ENCODE results near the gene EED. TPM values are rescaled to one million over a fixed set of nuclear protein-coding genes. Genes with fewer than 3 reads are reported as not detected.

EED gene
- total RNA-seq, 2 experiments from 2014 or later: 32.1 to 35.4 TPM

DNA sequence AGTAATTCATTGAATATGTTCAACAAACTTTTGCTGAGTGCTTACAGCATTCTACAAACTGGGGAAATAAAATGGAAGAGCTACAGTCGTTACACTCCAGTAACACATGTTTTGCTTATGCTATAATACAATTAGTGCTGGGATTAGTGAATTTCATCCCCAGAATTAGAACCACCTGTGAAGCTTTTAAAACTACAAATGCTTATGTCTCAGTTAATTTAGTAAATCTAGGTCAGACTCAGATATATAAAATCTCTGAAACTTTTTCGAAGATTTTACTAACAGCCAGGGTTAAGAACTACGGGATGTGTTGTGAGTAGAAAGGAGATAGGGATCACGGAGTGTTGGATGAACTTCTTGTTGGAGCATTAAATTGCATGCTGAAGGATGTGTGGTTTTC lies 33.7 kb upstream of the EED start:
- no peak for ATAC-seq (ENCODE audit: poor library complexity)
- intact Hi-C loops (cut with DNase I, micrococcal nuclease): no loop called here
- ChIA-PET CTCF (interaction anchor here (0.7 kb wide), 1 partner anchor 190 kb away, joined by 4 read pairs; no protein-coding TSS in a partner anchor), POLR2A (no interaction called here)
- Histone ChIP-seq H3K36me3 (ENCODE audit: insufficient read depth, low read length) (no peaks in the 10 kb centered on the region), H3K27ac (ENCODE audit: low read depth in 1 of 2, low read length in 2 of 2) (no peak overlapping the region), H3K4me1 (ENCODE audit: insufficient read depth, low read length) (no peaks in the 10 kb centered on the region), H3K9me3 (ENCODE audit: control insufficient read depth in 1 of 2, insufficient read depth in 1 of 2, low read length in 2 of 2) (no peaks in the 10 kb centered on the region), H3K4me3 (ENCODE audit: low read length) (no peak overlapping the region), H3K27me3 (ENCODE audit: control insufficient read depth in 1 of 2, insufficient read depth in 2 of 2, low read length in 2 of 2) (no peaks in the 10 kb centered on the region)
- no peak for DNase-seq
- H3K27ac Mint-ChIP-seq: no peak overlapping the region
- no peaks in the 10 kb centered on the region for H3K27me3 Mint-ChIP-seq
- no peak overlapping the region for H3K4me3 Mint-ChIP-seq
- no peaks in the 10 kb centered on the region for H3K4me1 Mint-ChIP-seq (ENCODE audit: low read depth)
- TF ChIP-seq, protein P1, sequence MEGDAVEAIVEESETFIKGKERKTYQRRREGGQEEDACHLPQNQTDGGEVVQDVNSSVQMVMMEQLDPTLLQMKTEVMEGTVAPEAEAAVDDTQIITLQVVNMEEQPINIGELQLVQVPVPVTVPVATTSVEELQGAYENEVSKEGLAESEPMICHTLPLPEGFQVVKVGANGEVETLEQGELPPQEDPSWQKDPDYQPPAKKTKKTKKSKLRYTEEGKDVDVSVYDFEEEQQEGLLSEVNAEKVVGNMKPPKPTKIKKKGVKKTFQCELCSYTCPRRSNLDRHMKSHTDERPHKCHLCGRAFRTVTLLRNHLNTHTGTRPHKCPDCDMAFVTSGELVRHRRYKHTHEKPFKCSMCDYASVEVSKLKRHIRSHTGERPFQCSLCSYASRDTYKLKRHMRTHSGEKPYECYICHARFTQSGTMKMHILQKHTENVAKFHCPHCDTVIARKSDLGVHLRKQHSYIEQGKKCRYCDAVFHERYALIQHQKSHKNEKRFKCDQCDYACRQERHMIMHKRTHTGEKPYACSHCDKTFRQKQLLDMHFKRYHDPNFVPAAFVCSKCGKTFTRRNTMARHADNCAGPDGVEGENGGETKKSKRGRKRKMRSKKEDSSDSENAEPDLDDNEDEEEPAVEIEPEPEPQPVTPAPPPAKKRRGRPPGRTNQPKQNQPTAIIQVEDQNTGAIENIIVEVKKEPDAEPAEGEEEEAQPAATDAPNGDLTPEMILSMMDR (IDR thresholded peaks at IDR 0.05): no peak
- H3K9me3 Mint-ChIP-seq: no peaks in the 10 kb centered on the region
- H3K36me3 Mint-ChIP-seq (ENCODE audit: low read depth): no peaks in the 10 kb centered on the region

DNA sequence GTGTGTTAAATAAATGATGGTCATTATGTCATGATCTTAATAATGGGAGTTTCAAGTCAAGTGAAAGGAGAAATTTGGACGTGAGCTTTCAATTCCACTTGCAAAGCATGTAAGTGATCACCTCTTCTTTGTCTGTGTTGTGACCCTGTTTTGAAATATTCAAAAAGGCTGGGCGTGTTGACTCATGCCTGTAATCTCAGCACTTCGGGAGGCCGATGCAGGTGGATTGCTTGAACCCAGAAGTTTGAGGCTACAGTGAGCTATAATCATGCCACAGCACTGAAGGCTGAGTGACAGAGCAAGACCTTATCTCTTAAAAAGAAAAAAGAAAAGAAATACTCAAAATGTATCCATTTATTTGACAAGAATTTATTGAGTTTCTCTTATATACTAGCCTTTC lies 32.9 kb upstream of the EED start:
- Histone ChIP-seq H3K27me3 (ENCODE audit: control insufficient read depth in 1 of 2, insufficient read depth in 2 of 2, low read length in 2 of 2) (no peaks in the 10 kb centered on the region), H3K36me3 (ENCODE audit: insufficient read depth, low read length) (no peaks in the 10 kb centered on the region), H3K4me1 (ENCODE audit: insufficient read depth, low read length) (no peaks in the 10 kb centered on the region), H3K4me3 (ENCODE audit: low read length) (no peak overlapping the region), H3K27ac (ENCODE audit: low read depth in 1 of 2, low read length in 2 of 2) (no peak overlapping the region), H3K9me3 (ENCODE audit: control insufficient read depth in 1 of 2, insufficient read depth in 1 of 2, low read length in 2 of 2) (no peaks in the 10 kb centered on the region)
- Mint-ChIP-seq H3K27ac (no peak overlapping the region), H3K27me3 (no peaks in the 10 kb centered on the region), H3K9me3 (no peaks in the 10 kb centered on the region), H3K36me3 (ENCODE audit: low read depth) (no peaks in the 10 kb centered on the region), H3K4me1 (ENCODE audit: low read depth) (no peaks in the 10 kb centered on the region), H3K4me3 (no peak overlapping the region)
- TF ChIP-seq, protein P1 (IDR thresholded peaks at IDR 0.05): no peak
- no peak for ATAC-seq (ENCODE audit: poor library complexity)
- CTCF ChIA-PET: interaction anchor here (0.6 to 1.2 kb wide), 2 partner anchors 163 to 169 kb away, joined by 3 to 6 read pairs; no protein-coding TSS in a partner anchor
- POLR2A ChIA-PET: interaction anchor here (0.6 kb wide), 1 partner anchor 162 kb away, joined by 3 read pairs; no protein-coding TSS in a partner anchor
- DNase-seq: no peak
- intact Hi-C loops (cut with DNase I, micrococcal nuclease): no loop called here

DNA sequence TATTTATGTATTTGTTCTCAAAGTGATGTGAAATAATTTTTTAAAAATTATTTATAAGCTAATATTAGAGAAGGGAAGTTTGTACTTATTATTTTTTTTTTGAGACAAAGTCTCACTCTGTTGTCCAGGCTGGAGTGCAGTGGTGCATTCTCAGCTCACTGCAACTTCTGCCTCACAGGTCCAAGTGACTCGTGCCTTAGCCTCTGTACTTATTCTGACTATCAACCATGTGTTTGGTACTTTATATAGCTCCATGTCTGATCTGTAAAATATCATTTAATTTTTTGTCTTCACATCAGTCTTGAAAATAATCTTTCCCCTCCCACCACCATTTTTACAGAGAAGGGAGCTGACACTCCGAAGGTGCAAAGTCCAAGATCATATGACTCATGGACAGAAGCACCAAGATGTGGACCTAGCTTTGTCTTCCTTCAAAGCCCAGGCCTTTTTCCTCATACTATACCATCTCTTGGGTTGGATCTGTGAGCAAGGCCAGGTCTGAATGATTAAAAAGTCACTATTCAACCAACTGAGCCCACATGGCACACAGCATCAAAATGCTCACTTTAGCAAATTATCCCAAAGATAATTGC lies 32.4 kb upstream of the EED start:
- no peak overlapping the region for H3K4me3 ChIP-seq (ENCODE audit: low read length)
- no peaks in the 10 kb centered on the region for H3K4me1 ChIP-seq (ENCODE audit: insufficient read depth, low read length)
- POLR2A ChIA-PET: interaction anchor here (0.6 kb wide), 1 partner anchor 163 kb away, joined by 3 read pairs; no protein-coding TSS in a partner anchor
- Mint-ChIP-seq H3K27me3 (no peaks in the 10 kb centered on the region), H3K27ac (no peak overlapping the region), H3K4me1 (ENCODE audit: low read depth) (no peaks in the 10 kb centered on the region), H3K4me3 (no peak overlapping the region), H3K9me3 (no peaks in the 10 kb centered on the region), H3K36me3 (ENCODE audit: low read depth) (no peaks in the 10 kb centered on the region)
- H3K9me3 ChIP-seq (ENCODE audit: control insufficient read depth in 1 of 2, insufficient read depth in 1 of 2, low read length in 2 of 2): no peaks in the 10 kb centered on the region
- intact Hi-C loops (cut with DNase I, micrococcal nuclease): no loop called here
- CTCF ChIA-PET: interaction anchor here (0.6 to 1.2 kb wide), 2 partner anchors 164 to 170 kb away, joined by 3 to 6 read pairs; no protein-coding TSS in a partner anchor
- no peak overlapping the region for H3K27ac ChIP-seq (ENCODE audit: low read depth in 1 of 2, low read length in 2 of 2)
- ATAC-seq (ENCODE audit: poor library complexity): no peak
- no peaks in the 10 kb centered on the region for H3K27me3 ChIP-seq (ENCODE audit: control insufficient read depth in 1 of 2, insufficient read depth in 2 of 2, low read length in 2 of 2)
- no peaks in the 10 kb centered on the region for H3K36me3 ChIP-seq (ENCODE audit: insufficient read depth, low read length)
- DNase-seq: no peak
- TF ChIP-seq, protein P1 (IDR thresholded peaks at IDR 0.05): no peak
